Posterior cingulate gyrus (tissue), 11 donors: ENCODE measurements around the gene PPP1R14C.

Source experiments
- DNase-seq, 10 donors: peaks; one replicate each; pipeline versions ENCODE4 v3.0.0 to v3.0.0-alpha.2; 2020 to 2021; ENCODE audit warnings: mixed read lengths in 3 of 10
- intact Hi-C: fragments of 100-400 bp; cut with DNase I; formaldehyde crosslinking; loops from one replicate; pipeline ENCODE4 v1.15.1; 2023

The PPP1R14C gene

DNA sequence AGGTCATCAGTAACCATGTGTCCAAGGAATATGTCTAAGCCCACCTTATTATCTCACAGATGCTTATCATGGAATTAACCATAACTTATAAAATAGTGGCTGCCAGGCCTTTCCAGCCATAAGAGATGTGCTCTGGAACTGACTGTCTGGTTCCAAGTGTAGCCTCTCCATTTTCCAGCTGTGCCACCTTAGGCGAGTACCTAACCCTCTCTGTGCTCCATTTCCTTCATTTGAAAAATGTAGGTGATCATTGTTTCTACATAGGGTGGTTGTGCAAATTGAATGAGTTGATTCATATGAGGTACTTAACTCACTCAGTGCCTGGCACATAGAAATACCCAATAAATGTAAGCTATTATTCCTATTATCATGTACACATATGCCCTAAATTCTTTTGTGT, 123.5 kb downstream of the PPP1R14C start:
- no peak for DNase-seq
- intact Hi-C loops: no loop called here

DNA sequence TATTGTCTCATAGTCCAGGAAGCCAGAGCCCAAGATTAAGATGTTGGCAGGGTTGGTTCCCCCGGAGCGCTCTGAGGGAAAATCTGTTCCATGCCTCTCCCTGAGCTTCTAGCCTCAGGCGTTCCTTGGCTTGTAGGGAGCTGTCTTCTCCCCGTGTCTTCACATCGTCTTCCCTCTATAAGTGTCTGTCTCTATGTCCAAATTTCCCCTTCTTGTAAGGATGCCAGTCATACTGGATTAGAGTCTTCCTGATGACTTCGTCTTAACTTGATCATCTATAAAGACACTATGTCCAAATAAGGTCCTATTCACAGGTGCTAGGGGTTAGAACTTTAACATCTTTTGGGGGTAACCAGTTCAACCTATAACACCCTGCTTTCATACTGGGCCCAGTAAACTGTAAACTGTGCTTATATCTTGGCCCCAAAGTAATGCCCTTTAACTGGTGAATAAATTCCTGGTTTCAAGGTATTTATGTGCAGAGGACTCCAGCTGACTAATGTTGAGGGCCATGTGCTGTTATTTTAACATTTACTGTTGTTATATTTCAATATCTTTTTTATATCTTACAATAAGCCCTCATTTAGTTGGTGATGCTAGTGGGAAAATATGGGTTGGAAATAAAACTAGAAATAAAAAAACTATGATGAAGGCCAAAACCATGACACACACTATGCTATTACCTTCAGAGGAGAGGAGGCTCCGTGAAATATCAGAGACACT, 124.3 kb downstream of the PPP1R14C start:
- intact Hi-C loops: no loop called here
- no peak for DNase-seq

DNA sequence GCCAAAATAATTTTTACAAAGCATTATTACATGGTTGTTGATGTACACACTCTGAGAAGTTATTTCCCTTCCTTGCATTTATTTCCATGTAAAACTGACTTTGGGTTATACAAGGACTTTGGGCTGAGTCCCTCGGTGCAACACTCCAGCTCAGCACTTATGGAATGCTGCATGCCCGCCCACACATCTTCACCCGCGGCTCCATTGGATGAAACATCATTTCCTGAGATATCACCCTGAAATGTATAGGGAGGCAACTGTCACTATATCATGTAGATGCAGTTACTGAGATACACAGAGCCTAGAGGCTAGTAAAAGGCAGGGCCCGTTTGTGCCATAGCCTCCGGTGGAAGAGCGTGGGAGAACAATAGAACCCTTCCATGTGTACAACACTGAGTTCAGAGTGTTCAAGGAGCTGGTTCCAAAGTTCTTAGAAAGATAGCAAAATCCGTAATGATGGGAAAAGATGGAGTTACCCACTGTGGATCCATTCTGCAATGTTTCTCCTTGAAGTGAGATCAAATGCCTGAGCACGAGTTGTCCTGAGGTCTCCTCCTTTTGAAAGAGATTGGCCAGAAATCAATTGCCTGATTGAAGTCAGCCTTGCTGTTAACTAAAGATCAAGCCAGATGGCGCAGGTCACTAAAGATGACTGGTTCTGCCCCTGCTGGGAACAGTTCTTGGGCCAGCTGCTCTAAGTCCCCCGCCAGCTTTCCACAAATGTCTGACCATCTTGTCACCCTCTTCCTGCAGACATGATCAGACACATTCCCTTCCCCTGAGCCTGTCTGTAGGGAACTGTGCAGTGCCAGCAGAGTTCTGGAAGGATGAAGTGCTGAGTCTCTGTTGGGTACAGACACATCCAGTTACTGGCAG, 125.1 kb downstream of the PPP1R14C start:
- DNase-seq: peak in 2 of 10 donors; percentile 36 to 89
- intact Hi-C loops: no loop called here

DNA sequence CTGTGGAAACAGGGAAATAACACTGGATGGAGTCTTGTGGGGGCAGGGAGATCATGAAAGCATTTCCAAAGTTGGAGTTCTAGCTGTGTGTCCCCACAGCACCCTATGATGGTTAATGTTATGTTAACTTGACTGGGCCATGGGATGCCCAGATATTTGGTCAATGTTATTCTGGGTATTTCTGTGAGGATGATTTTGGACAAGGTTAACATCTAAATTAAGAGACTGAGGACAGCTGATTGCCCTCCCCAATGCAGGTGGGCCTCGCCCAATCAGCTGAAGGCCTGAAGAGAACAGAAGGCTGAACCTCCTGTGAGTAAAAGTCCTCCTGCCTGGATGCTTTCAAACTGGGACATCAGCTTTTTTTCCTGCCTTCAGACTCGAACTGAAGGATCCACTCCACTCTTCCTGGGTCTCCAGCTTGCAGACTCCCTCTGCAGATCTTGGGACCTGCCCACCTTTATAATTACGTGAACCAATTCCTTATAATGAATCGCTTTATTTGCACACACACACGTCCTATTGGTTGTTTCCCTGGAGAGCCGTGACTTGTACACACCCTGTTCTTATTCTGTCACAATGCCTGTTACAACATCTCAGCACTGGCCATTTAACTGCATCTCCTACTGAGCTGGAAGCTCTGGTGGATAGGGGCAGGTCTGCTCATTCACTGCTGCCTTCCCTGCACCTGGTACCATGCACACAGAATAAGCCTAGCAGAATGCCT, 126.4 kb downstream of the PPP1R14C start:
- no peak for DNase-seq
- intact Hi-C loops: no loop called here

DNA sequence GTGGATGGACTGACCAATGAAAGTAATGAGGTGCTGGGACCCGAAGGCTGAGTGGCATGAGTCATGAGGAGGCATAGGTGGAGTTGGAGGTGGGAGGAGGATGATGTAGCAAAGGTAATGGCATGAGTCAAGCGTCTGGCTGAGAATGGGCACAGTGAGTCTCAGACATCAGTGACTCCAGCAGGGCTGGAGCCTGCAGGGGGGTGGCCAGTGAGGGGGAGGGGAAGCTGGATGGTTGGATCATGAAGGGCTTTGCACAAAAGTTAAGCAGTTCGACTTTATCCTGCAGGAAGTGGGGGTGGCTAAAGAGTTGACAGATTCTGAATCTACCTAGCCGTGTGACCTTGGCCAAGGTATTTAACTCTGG, 127.0 kb downstream of the PPP1R14C start:
- intact Hi-C loops: no loop called here
- no peak for DNase-seq

DNA sequence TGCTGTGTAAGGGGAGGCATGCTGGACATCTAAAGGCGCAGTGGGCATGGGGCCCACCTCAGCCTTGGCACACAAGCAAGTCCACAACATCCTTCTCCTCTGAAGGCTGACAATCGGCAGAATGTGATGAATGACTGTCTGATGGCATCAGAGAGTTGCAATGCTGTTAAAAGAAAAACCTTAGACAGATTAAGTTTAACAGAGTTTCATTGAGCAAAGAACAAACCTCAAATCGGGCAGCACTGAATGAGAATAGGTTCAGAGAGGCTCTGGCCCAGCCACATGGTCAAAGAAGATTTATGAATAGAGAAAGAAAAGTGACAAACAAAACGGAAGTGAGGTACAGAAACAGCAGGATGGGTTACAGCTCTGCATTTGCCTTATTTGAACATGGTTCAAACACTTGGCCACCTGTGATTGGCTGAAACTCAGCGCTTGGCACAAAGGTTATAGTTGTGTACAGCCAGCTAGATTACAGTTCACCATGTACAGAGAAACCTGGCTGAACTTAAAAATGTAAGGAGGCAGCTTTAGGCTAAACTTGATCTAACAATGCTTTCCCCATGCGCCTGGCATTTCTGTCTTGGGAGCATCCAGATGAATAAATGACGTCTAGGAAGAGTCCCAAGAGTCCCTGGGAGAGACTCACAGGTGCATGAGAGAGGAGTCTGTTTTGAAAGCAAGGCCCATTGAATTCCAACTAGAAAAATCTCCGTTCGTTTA, 127.6 kb downstream of the PPP1R14C start:
- no peak for DNase-seq
- intact Hi-C loops: no loop called here

DNA sequence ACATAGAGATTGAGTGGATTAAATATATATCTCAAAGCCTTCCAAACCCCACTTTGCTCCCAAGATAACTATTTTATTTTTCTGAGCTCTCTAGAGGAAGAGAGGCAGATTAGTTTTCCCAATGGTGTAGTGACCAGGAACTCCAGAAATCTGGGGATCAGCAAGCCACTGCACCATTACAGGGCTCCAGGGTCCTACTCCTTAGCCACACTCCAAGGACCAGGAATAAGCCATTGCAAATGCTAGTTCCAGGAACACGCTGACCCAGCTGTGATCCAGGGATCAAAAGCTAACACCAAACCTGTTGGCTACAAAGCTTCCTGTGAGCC, 128.3 kb downstream of the PPP1R14C start:
- intact Hi-C loops: no loop called here
- DNase-seq: no peak

DNA sequence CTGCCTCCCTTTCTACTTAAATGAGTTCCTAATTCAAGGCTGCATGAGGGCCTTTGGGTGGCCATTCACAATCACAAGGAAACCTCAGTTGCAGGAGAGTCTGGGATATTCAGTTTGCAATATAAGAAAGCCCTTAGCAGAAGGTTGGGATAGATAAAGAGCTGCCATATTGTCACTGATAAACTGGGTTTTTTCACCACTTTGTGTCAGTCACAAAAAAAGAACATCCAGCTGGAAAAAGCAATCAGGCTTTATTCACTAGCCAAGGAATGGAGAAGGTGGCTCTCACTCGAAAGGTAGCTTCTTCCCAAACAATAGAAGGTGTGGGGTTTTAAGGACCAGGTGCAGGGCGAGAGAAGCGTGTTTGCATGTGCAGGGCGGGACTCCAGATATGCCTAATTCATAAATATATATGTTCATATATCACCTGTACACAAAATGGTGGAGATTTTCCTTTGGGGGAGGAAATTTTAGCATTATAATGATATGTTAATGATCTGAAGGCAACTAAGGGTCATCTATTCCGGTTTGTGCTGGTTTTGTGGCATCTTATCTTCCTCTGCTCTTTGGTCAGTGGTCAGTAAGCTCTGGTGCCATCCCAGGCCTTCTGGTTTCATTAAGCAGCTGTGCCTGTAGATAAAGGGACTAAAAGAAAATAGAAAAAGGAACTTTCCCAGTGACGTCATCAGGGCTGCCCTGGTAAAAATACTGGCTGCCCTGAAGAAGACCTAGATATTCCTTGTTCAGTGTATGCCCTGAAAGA, 128.8 kb downstream of the PPP1R14C start:
- intact Hi-C loops: no loop called here
- no peak for DNase-seq

DNA sequence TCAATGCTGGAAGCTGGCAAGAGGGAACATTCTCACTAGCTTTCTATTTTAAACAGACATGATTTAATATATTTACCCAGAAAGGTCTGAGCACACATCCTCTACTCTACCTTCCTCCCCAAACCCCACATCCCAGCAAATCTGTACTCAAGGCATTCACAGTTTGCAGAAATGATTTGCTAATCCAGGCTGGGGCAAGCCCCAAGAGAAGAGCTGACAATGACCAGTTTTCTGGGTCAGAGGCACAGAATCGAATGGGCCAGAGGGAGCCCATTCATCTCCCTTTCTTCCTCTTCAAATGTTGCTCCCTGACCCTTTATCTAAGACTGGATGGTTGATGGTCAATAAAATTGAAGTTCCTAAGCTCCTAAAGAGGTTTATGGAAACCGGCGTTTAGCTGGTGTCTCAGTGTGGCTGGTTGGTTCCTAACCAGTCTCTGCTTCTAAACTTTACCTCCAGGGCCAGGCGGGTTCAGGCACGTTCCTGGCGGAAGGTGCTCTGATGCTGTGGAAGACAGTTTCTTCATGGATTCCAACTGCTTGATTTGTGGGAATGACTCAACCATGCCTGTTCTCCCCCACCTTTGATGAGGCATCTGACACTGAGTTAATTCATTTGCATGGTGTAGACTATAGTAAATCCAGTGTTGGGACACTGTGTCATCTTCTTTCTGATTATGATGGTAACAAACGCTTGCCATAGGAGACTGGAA, 129.6 kb downstream of the PPP1R14C start:
- DNase-seq: no peak
- intact Hi-C loops: no loop called here

DNA sequence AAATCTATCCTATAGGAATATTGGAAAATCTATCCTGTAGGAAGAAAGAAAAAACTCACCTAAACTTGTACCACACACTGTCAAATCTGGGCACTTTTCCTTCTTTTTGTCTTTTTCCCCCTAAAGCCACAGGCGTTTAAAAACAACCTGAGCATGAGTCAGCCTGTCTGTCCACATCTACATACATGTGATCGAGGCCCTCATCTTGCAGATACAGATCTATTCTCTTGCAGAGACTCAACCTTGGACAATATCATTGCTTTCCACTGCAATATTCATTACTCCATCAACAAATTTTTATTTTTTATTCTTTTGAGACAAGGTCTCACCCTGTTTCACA, 130.1 kb downstream of the PPP1R14C start:
- DNase-seq: no peak
- intact Hi-C loops: no loop called here

DNA sequence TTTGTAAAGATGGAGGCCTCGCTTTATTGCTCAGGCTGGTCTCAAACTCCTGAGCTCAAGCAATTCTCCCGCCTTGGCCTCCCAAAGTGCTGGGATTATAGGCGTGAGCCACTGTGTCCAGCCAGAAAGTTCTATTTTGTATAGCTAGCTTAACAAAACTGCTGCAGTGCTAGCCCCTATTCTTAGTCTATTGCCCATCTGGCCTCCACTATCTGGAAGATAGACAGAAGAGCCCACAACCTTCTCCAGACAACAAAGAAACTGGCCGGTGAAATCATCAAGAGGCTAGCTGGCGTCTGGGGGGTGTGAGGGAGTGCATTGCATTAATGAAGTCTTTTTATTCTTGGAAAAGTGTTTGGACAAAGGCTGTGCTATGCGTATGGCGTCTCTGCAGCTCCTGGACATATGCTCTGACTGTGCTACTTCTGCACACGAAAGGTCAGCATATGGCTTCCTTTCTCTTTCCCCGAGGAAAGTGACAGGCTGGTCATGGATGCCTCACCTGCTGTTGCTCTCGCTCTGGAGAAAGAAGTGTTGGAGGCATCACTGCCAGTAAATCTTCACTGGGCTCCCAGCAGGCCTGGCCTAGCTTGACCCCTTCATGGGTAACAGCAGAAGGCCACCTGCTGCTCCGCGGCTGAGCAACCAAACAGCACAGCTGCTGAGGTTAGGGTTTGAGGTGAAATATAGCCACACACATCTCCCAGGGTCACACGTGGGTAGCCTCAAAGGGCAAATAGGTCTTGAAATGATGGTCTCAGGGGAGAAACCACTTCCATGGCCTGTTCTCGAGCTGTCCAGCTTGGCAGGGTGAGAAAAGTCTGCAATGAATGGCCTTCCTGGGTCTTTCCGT, 130.8 kb downstream of the PPP1R14C start:
- DNase-seq: no peak
- intact Hi-C loops: no loop called here

DNA sequence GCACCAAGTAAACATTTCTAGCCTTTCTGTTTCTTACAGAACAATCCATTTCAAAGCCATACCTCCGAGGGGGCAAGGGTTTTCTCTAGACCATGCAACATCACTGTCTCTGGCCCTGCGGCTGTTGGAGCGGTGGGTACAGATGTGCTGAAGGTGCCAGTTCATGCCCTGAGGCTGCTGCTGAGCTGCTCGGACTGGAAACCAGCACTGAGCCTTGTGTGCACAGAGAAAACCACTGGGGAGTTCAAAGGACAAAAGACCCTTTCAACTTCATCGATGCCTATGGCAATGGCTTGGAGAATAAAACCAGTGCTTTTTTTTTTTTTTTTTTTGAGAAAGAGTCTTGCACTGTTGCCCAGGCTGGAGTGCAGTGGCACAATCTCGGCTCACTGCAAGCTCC, 132.6 kb downstream of the PPP1R14C start:
- DNase-seq: no peak
- intact Hi-C loops: no loop called here

DNA sequence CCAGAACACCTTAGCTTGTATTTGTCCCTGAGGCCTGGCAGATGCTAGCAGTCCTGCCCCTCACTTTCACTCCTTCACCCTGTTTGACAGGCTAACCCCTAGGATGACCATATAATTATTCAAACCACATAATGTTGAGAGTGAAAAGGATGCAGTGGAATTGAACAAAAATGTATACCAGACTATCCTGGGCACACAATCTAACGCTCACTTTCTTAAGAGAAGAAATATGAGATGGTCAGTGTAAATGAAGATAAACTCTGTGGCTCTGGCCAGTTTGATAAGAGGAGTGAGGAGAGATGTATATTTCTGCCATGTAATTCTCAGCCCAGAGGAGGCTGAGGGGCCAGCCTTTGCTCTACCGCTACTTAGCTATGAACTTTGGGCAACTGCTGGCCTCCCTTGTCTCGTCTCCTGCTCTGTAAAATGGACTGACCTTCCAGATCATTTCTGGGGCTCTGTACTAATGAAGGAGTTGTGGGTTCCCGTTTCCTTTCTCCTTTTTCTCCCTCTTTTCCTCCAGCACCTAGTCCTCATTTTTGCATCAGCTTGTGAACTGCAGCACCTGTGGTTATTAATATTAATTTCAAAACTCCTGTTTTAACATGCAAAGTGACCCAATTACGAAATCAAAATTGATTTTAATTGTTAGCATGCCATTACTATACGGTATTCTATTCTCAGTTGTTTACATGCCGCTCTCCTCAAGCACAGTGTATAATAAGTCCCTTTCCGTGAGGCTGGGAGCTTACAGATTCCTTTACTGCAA, 133.5 kb downstream of the PPP1R14C start:
- DNase-seq: no peak

DNA sequence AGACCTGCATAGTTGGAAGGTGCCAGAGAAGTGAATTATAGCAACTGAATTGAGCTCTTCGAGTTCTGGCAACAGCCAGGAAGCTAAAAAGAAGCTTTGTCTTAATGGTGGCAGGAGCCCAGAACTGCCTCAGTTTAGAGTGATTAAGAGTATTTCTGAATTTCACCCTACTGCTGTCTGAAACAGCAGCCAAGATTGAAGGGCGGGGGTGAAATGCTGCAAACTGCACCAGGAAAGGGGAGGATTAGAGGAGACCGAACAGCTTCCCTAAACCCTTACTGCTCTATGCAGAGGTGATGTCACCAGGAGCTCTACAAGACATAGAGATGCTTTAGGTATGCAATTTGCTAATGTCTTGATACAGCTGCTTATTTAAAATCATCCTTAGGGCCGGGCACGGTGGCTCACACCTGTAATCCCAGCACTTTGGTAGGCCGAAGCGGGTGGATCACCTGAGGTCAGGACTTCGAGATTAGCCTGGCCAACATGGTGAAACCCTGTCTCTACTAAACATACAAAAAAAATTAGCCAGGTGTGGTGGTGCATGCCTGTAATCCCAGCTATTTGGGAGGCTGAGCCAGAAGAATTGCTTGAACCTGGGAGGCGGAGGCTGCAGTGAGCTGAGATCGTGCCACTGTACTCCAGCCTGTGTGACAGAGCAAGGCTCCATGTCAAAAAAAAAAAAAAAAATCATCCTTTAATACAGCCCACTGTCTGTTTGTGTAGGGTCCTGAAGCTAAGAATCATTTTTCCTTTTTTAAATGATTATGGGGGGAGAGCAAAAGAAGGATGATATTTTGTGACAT, 134.3 kb downstream of the PPP1R14C start:
- DNase-seq: peak in 3 of 10 donors; percentile 24 to 71 (median 37)

More for the DNA sequence above, 133.5 kb downstream of the PPP1R14C start:
- intact Hi-C loops: no loop called here

DNA sequence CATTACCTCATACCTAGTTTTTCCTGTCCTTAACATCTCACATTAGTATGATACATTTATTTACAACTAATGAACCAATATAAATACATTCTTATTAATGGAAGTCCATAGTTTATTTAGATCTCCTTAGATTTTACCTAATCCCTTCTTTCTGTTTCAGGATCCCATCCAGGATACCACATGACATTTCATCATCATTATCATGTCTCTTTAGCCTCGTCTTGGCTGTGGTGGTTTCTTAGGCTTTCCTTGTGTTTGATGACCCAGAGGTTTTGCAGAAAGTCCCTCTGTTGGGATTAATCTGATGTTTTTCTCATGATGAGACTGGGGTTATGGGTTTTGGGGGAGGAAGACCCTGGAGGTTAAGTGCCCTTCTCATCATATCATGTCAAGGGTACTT, 136.7 kb downstream of the PPP1R14C start:
- no peak for DNase-seq
- intact Hi-C loops: no loop called here

More for the DNA sequence above, 134.3 kb downstream of the PPP1R14C start:
- intact Hi-C loops: no loop called here

DNA sequence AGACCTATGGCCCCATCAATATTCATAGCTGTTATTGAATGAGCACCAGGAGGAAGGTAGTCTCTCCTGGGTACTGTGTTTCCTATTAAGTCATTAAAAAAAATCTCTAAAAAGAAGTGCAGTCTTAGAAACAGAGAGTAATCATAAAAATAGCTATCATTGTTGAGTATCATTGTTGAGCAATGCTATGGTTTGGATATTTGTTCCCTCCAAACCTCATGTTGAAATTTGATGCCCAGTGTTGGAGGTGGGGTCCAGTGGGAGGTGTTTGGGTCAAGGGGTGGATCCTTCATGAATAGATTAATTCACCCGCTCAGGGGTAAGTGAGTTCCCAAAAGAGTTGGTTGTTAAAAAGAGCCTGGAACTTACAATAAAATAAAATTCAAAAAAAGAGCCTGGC, 137.9 kb downstream of the PPP1R14C start:
- intact Hi-C loops: no loop called here

DNA sequence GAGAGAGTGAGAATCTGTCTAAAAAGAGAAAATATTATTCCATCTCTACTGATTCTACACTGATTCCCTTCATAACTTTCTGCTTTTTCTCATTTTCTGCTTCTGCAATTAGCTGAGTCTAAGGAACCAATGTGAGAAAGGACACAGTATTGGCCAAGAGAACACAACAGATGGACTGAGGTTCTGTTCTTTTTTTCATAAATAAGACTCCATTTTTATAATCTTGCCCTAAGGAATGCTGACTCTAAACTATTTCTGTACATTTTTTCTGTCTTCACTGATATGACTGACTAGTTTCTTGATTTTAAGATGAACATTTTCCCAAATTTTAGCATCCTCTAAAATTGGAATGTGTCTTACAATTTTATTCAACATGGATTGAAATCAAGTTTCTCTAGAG, 138.9 kb downstream of the PPP1R14C start:
- intact Hi-C loops: no loop called here

More for the DNA sequence above, 137.9 kb downstream of the PPP1R14C start:
- DNase-seq: no peak

More for the DNA sequence above, 138.9 kb downstream of the PPP1R14C start:
- no peak for DNase-seq
